ENCODE data around the gene GRM7. TPM values are rescaled to one million over a fixed set of nuclear protein-coding genes. Genes with fewer than 3 reads are reported as not detected.
A peak's percentile ranks its signal among the peaks of the same experiment; 100 is the strongest.

Gene GRM7
- total and polyA plus RNA-seq, 12 donors: 0.27 to 7.8 (median 3.2) TPM; not detected in 3

DNA sequence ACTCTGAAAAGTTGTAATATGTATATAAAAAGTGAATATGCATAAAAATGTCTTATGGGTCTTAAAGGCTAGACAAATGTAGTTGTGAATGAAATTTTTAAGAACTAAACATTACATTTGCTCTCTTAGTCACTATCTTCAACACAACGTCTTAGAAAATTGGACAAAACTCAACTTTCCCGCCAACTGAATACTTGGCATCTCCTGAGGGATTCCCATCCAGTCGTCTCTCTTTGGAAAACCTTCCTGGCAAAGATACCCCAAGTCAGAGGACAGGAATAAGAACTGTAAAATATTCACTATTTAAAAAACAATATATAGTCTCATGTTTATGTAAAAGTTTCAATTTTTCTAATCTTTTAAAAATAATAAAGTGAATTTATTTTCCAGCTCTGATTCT, 354.8 kb downstream of the GRM7 start:
- Histone ChIP-seq H3K27ac (no peak overlapping the region), H3K27me3 (no peaks in the 10 kb centered on the region), H3K4me1 (replicated peaks in 1 of 2) (no peaks in the 10 kb centered on the region), H3K36me3 (replicated peaks in 1 of 2) (no peaks in the 10 kb centered on the region), H3K4me3 (no peak overlapping the region), H3K9me3 (replicated peaks in 1 of 3) (no peaks in the 10 kb centered on the region)
- intact Hi-C loops (cut with DNase I): no loop called here
- no peak for DNase-seq
- 49 to 61% (median 56%) methylated on average over 3 of the region's 3 CpGs for WGBS, 4 donors
- TF ChIP-seq POLR2A (IDR thresholded peaks at IDR 0.05): no peak
- TF ChIP-seq CTCF (IDR thresholded peaks at IDR 0.05): no peak

DNA sequence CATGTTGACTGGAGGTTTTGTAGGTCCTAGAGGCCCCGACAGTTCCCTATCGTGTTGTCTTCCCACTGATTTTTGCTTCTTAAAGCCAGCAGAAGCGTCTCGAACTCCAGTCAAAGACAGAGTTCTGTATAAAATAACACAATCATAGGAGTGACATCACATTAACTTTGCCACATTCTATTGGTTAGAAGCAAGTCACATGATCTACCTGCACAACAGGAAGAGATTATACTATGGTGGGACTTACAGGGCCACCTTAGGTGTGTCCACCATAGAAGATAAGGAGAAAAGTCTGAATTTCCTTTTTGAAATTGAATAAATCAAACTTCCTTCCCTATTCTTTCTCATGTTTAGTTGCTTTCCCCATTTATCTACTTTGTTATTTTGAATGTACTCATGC, 365.5 kb downstream of the GRM7 start:
- Histone ChIP-seq H3K4me1 (replicated peaks in 1 of 2) (no peaks in the 10 kb centered on the region), H3K27ac (no peak overlapping the region), H3K4me3 (no peak overlapping the region), H3K27me3 (no peaks in the 10 kb centered on the region), H3K9me3 (replicated peaks in 1 of 3) (no peaks in the 10 kb centered on the region), H3K36me3 (replicated peaks in 1 of 2) (no peaks in the 10 kb centered on the region)
- no peak for TF ChIP-seq POLR2A (IDR thresholded peaks at IDR 0.05)
- no peak for TF ChIP-seq CTCF (IDR thresholded peaks at IDR 0.05)
- DNase-seq: no peak
- intact Hi-C loops (cut with DNase I): no loop called here
- 78 to 100% (median 90%) methylated on average over 2 to 4 of the region's 4 CpGs for WGBS, 4 donors

GRCh38 chr3:7238565-7239295, 377.8 kb downstream of the GRM7 start:
- H3K27ac ChIP-seq: peak overlapping the region in 1 of 5 donors; percentile 26
- no peaks in the 10 kb centered on the region for H3K36me3 ChIP-seq (replicated peaks in 1 of 2)
- intact Hi-C loops (cut with DNase I): no loop called here
- no peaks in the 10 kb centered on the region for H3K27me3 ChIP-seq
- peaks cover 4 to 5% of the 10 kb centered on the region in 2 donors for H3K4me1 ChIP-seq (replicated peaks in 1 of 2)
- TF ChIP-seq CTCF (IDR thresholded peaks at IDR 0.05) (no peak), POLR2A (IDR thresholded peaks at IDR 0.05) (no peak)
- no peak overlapping the region for H3K4me3 ChIP-seq
- DNase-seq: peak; percentile 47 to 86 (median 78)
- no peaks in the 10 kb centered on the region for H3K9me3 ChIP-seq (replicated peaks in 1 of 3)
- WGBS, 4 donors: 17 to 55% (median 35%) methylated on average over 1 of the region's 1 CpG

DNA sequence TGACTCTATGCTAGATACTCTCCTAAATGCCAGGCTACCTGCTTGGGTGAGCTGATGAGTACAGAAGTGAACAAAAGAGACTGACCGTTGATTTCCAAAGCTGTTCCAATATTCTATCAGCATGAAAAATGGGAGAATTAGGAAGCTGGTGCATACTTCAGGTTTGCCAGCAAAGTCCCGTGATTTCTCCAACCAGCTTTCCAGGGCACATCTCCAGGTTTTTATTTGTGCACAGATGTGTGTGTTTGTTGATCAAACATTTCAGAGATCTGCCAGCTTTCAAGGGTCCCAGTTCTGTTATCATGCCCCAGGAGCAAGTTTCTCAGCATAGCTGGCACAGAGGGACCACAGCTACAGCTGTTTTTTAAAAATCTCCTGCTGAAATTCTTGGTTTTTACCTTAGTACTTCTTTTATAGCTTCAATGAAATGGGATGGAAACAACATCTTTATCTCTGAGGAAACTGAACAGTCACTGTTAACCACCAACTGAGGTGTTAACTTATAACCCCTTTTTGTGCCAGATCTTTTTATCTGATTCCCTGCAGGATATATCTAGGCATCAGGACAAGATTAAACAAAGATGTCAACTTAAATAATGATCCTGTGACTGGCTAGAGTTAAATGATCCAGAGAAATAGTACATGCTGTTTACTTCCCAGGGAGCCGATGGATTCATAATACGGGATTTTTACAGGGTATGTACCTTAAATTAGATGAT, 380.8 kb downstream of the GRM7 start:
- H3K27me3 ChIP-seq: no peaks in the 10 kb centered on the region
- WGBS, 4 donors: 72 to 80% (median 77%) methylated on average over 4 of the region's 4 CpGs
- DNase-seq: no peak
- no peaks in the 10 kb centered on the region for H3K36me3 ChIP-seq (replicated peaks in 1 of 2)
- no peaks in the 10 kb centered on the region for H3K9me3 ChIP-seq (replicated peaks in 1 of 3)
- intact Hi-C loops (cut with DNase I): no loop called here
- H3K4me1 ChIP-seq (replicated peaks in 1 of 2): peaks cover 4 to 5% of the 10 kb centered on the region in 2 donors
- no peak overlapping the region for H3K4me3 ChIP-seq
- H3K27ac ChIP-seq: no peak overlapping the region
- TF ChIP-seq CTCF (IDR thresholded peaks at IDR 0.05): no peak
- no peak for TF ChIP-seq POLR2A (IDR thresholded peaks at IDR 0.05)

Measured in adrenal gland (tissue), 12 donors.